Glutamatergic neuron (in vitro differentiated cells): Measurements from ENCODE around the gene NMUR2. TPM values are rescaled to one million over a fixed set of nuclear protein-coding genes. Genes with fewer than 3 reads are reported as not detected.

Source experiments
- DNase-seq: peaks from one replicate; pipeline ENCODE4 v3.0.0; 2022
- H3K27ac Mint-ChIP-seq: one replicate; pipeline ENCODE4 v1.8.0; 2020; ENCODE audit warnings: mild to moderate bottlenecking, mixed read lengths, inconsistent platforms; ENCODE audit not compliant: unreplicated experiment
- H3K27me3 Mint-ChIP-seq: one replicate; pipeline ENCODE4 v1.8.0; 2020; ENCODE audit warnings: mild to moderate bottlenecking, moderate library complexity, mixed read lengths, inconsistent platforms; ENCODE audit not compliant: unreplicated experiment
- H3K36me3 Mint-ChIP-seq: one replicate; pipeline ENCODE4 v1.8.0; 2020; ENCODE audit warnings: mild to moderate bottlenecking, mixed read lengths, inconsistent platforms; ENCODE audit not compliant: unreplicated experiment
- H3K4me1 Mint-ChIP-seq: one replicate; pipeline ENCODE4 v1.8.0; 2020; ENCODE audit warnings: mild to moderate bottlenecking, low read depth, mixed read lengths, inconsistent platforms; ENCODE audit not compliant: unreplicated experiment
- H3K4me3 Mint-ChIP-seq: one replicate; pipeline ENCODE4 v1.8.0; 2020; ENCODE audit warnings: mild to moderate bottlenecking, mixed read lengths, inconsistent platforms; ENCODE audit not compliant: unreplicated experiment
- H3K9me3 Mint-ChIP-seq: one replicate; pipeline ENCODE4 v1.8.0; 2020; ENCODE audit warnings: mild to moderate bottlenecking, moderate library complexity, mixed read lengths, inconsistent platforms; ENCODE audit not compliant: unreplicated experiment
- CTCF ChIP-seq: fragments of 200-600 bp; sonication (generic); IDR thresholded peaks from one replicate; pipeline ENCODE4 v1.5.0; 2021; ENCODE audit not compliant: partially characterized antibody, unreplicated experiment
- long read RNA-seq: library from polyadenylated mRNA; unstranded; transcript quantifications from one replicate; pipeline ENCODE4 v2.0.0, GENCODE V29; 2020; ENCODE audit not compliant: unreplicated experiment
- total RNA-seq: library from RNA; stranded (reverse); fragmentation: NEBNext Ultra II Directional; extraction: Animal tissue kit (Norgen Biotek cat#: 25700); gene quantifications from one replicate; pipeline ENCODE4 v1.2.1, GENCODE V29; 2021; ENCODE audit not compliant: unreplicated experiment

Gene NMUR2
- total RNA-seq = not detected
- long read RNA-seq = 0 reads

GRCh38 chr5:152405145-152405544, at the start of gene NMUR2:
Gene NMUR2 (minus strand): TSS chr5:152405279. CDS start chr5:152405113, 166 bp downstream.
- H3K27ac Mint-ChIP-seq = no peak within 1 kb of the TSS
- H3K4me3 Mint-ChIP-seq = no peak within 1 kb of the TSS
- no peak for TF ChIP-seq CTCF
- no peaks in the 10 kb centered on the region for H3K36me3 Mint-ChIP-seq
- DNase-seq = peak; percentile 14
- no peaks in the 10 kb centered on the region for H3K9me3 Mint-ChIP-seq
- no peaks in the 10 kb centered on the region for H3K4me1 Mint-ChIP-seq
- no peaks in the 10 kb centered on the region for H3K27me3 Mint-ChIP-seq

- H3K9me3 Mint-ChIP-seq = no peaks in the 10 kb centered on the region
- no peaks in the 10 kb centered on the region for H3K36me3 Mint-ChIP-seq
- no peaks in the 10 kb centered on the region for H3K4me1 Mint-ChIP-seq
- peak; percentile 24 for TF ChIP-seq CTCF
- no peak for DNase-seq
- no peaks in the 10 kb centered on the region for H3K27me3 Mint-ChIP-seq
- H3K27ac Mint-ChIP-seq = no peak overlapping the region
- H3K4me3 Mint-ChIP-seq = no peak overlapping the region
These were observed 38.9 kb upstream of the NMUR2 start for GRCh38 chr5:152443935-152444334.

GRCh38 chr5:152439791-152440190, 34.7 kb upstream of the NMUR2 start:
- no peaks in the 10 kb centered on the region for H3K9me3 Mint-ChIP-seq
- H3K36me3 Mint-ChIP-seq = no peaks in the 10 kb centered on the region
- H3K27ac Mint-ChIP-seq = no peak overlapping the region
- no peaks in the 10 kb centered on the region for H3K27me3 Mint-ChIP-seq
- no peak for TF ChIP-seq CTCF
- no peak for DNase-seq
- no peaks in the 10 kb centered on the region for H3K4me1 Mint-ChIP-seq
- no peak overlapping the region for H3K4me3 Mint-ChIP-seq

- Mint-ChIP-seq H3K27ac (no peak overlapping the region), H3K9me3 (no peaks in the 10 kb centered on the region), H3K4me1 (no peaks in the 10 kb centered on the region), H3K36me3 (no peaks in the 10 kb centered on the region), H3K4me3 (no peak overlapping the region), H3K27me3 (no peaks in the 10 kb centered on the region)
- no peak for TF ChIP-seq CTCF
- no peak for DNase-seq
These were observed 32.8 kb upstream of the NMUR2 start for GRCh38 chr5:152437866-152438265.

GRCh38 chr5:152427721-152428120, 22.6 kb upstream of the NMUR2 start:
- Mint-ChIP-seq H3K27ac (no peak overlapping the region), H3K4me1 (no peaks in the 10 kb centered on the region), H3K9me3 (no peaks in the 10 kb centered on the region), H3K36me3 (no peaks in the 10 kb centered on the region), H3K27me3 (no peaks in the 10 kb centered on the region), H3K4me3 (no peak overlapping the region)
- no peak for DNase-seq
- TF ChIP-seq CTCF = no peak
